Ishikawa (cell line): ENCODE data around the gene MAGI2.

ENCODE experiments used
- RAD21 ChIP-seq: IDR thresholded peaks from 2 replicates; pipeline ENCODE4 v1.6.1; 2012; ENCODE audit warnings: low read depth
- TEAD4 ChIP-seq: IDR thresholded peaks from 2 replicates; pipeline ENCODE4 v1.6.1; 2012

GRCh38 chr7:79381921-79382320, 71.5 kb downstream of the MAGI2 start:
- TF ChIP-seq TEAD4 (no peak), RAD21 (no peak)
